Measurements from ENCODE around the gene PGBD5.
A peak's percentile ranks its signal among the peaks of the same experiment; 100 is the strongest.

The PGBD5 gene

GRCh38 chr1:230390371-230390770 lies 35.8 kb downstream of the PGBD5 start:
- FAIRE-seq (no peak), DNase-seq (ENCODE audit: insufficient read length, low spot score) (no peak)
- no peak for TF ChIP-seq CTCF (IDR thresholded peaks at IDR 0.05; ENCODE audit: insufficient read depth, missing control alignments)

GRCh38 chr1:230387876-230388275 lies 38.3 kb downstream of the PGBD5 start:
- FAIRE-seq (no peak), DNase-seq (ENCODE audit: insufficient read length, low spot score) (no peak)
- no peak for TF ChIP-seq CTCF (IDR thresholded peaks at IDR 0.05; ENCODE audit: insufficient read depth, missing control alignments)

- FAIRE-seq (no peak), DNase-seq (ENCODE audit: insufficient read length, low spot score) (no peak)
- TF ChIP-seq CTCF (IDR thresholded peaks at IDR 0.05; ENCODE audit: insufficient read depth, missing control alignments): no peak
These were observed 38.8 kb downstream of the PGBD5 start for GRCh38 chr1:230387296-230387695.

GRCh38 chr1:230386637-230387262 lies 39.4 kb downstream of the PGBD5 start:
- TF ChIP-seq CTCF (IDR thresholded peaks at IDR 0.05; ENCODE audit: insufficient read depth, missing control alignments): no peak
- FAIRE-seq: no peak
- no peak for DNase-seq (ENCODE audit: insufficient read length, low spot score)

GRCh38 chr1:230385930-230386329 lies 40.2 kb downstream of the PGBD5 start:
- no peak for DNase-seq (ENCODE audit: insufficient read length, low spot score)
- no peak for FAIRE-seq
- no peak for TF ChIP-seq CTCF (IDR thresholded peaks at IDR 0.05; ENCODE audit: insufficient read depth, missing control alignments)

- TF ChIP-seq CTCF (IDR thresholded peaks at IDR 0.05; ENCODE audit: insufficient read depth, missing control alignments): no peak
- peak; percentile 71 for FAIRE-seq
- DNase-seq (ENCODE audit: insufficient read length, low spot score): no peak
These were observed 41.0 kb downstream of the PGBD5 start for GRCh38 chr1:230385158-230385450.

- FAIRE-seq (peak; percentile 16), DNase-seq (ENCODE audit: insufficient read length, low spot score) (no peak)
- TF ChIP-seq CTCF (IDR thresholded peaks at IDR 0.05; ENCODE audit: insufficient read depth, missing control alignments): no peak
These were observed 41.6 kb downstream of the PGBD5 start for GRCh38 chr1:230384380-230385157.
